Large intestine (tissue), 3 donors: ENCODE data around the gene GGTLC2. TPM values are rescaled to one million over a fixed set of nuclear protein-coding genes. Genes with fewer than 3 reads are reported as not detected.

Source experiments
- DNase-seq, 2 donors: peaks; one replicate each; pipeline versions ENCODE4 v3.0.0 to v3.0.0-alpha.2; 2013
- H3K27ac ChIP-seq: one replicate; pipeline ENCODE4 v1.5.1; 2013; ENCODE audit warnings: low read length
- H3K27me3 ChIP-seq: 2 replicates; pipeline ENCODE4 v1.6.1; 2013; ENCODE audit warnings: low read length; ENCODE audit not compliant: control insufficient read depth, insufficient read depth
- H3K36me3 ChIP-seq: 2 replicates; pipeline ENCODE4 v1.6.1; 2013; ENCODE audit warnings: low read length; ENCODE audit not compliant: control insufficient read depth, insufficient read depth
- H3K4me1 ChIP-seq: one replicate; pipeline ENCODE4 v1.6.1; 2013; ENCODE audit warnings: low read length; ENCODE audit not compliant: control insufficient read depth, insufficient read depth
- H3K4me3 ChIP-seq: one replicate; pipeline ENCODE4 v1.5.1; 2013; ENCODE audit warnings: low read length
- H3K9me3 ChIP-seq: one replicate; pipeline ENCODE4 v1.6.1; 2013; ENCODE audit warnings: mild to moderate bottlenecking, low read depth, low read length, moderate library complexity; ENCODE audit not compliant: control insufficient read depth
- WGBS: methylation state at CpG from one replicate; pipeline ENCODE4 v1.1.5; 2013; ENCODE audit warnings: low lambda C conversion rate; ENCODE audit not compliant: insufficient coverage; 5-methylcytosine and 5-hydroxymethylcytosine counted together
- polyA plus RNA-seq: library from polyadenylated mRNA; unstranded; fragments of 120-200 nt; gene quantifications from one replicate; pipeline ENCODE4 v1.2.1, GENCODE V29; 2013

The GGTLC2 gene
- polyA plus RNA-seq, 1 donor = not detected

GRCh38 chr22:22691716-22692701, 47.6 kb downstream of the GGTLC2 start:
- peak in 1 of 2 donors; percentile 33 for DNase-seq
- Histone ChIP-seq H3K4me3 (no peak overlapping the region), H3K36me3 (no peaks in the 10 kb centered on the region), H3K27me3 (no peaks in the 10 kb centered on the region), H3K4me1 (peaks cover 22% of the 10 kb centered on the region), H3K9me3 (no peaks in the 10 kb centered on the region), H3K27ac (no peak overlapping the region)
- no CpG with 5 or more reads among the region's 8 CpGs for WGBS

DNA sequence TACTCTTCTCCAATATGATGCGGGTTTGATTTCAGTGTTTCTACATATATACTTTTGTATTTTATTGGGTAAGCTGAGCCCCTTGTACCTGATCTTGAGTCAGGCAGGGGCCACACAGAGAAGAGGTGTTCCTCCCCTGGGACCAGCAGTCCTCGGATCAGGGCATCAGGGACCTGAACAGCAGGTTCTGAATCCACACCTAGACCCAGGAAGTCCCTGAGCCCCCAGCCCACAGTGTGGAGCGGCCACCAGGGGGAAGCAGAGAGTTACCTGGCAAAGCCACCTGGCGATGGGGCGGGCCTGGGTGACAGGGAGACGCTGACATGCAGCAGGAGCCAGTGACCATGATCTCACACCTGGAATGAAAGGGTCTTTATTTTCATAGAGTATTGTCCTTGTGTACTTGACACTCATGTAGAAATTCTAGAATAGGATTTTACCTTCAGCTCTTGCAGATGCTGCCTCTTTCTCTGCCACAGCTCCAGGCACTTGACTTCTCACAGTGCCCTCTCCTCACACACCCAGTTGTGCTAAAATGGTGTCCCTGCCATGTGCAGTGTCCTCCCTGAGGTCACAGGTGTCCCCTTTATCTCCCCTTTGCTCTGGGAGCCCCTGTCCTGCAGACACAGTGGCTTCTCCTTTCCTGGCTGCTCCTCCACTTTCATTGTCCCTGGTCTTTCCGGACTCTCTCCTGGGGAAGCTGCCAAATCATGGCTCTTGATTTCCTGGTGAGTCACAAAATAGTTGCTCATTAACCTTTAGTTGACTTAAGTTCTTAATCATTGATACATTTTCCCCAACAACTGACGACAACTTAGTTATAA, 48.5 kb downstream of the GGTLC2 start:
- Histone ChIP-seq H3K27ac (peak overlapping the region; percentile 41), H3K4me3 (no peak overlapping the region), H3K27me3 (no peaks in the 10 kb centered on the region), H3K4me1 (peaks cover 22% of the 10 kb centered on the region), H3K36me3 (no peaks in the 10 kb centered on the region), H3K9me3 (no peaks in the 10 kb centered on the region)
- WGBS = no CpG with 5 or more reads among the region's 8 CpGs
- peak; percentile 69 to 76 for DNase-seq

DNA sequence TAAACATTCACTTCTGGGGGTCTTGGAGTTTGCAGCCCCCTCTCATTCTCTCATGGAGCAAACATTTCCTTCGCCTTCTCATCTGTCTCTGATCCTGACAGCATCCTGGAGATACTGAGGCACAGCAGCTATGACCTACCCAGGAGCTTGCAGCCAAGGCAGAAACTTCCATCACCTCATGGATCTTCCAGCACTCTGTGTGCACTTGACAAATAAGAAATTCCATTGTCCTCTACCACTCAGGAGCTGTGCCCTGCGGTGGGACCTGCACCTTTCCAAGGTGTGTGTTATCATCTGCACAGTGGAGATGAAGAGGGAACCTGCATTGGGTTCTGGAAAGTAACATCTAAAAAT, 49.1 kb downstream of the GGTLC2 start:
- Histone ChIP-seq H3K4me1 (peaks cover 22% of the 10 kb centered on the region), H3K9me3 (no peaks in the 10 kb centered on the region), H3K36me3 (no peaks in the 10 kb centered on the region), H3K27me3 (no peaks in the 10 kb centered on the region), H3K4me3 (no peak overlapping the region), H3K27ac (no peak overlapping the region)
- WGBS = no CpG with 5 or more reads among the region's 2 CpGs
- no peak for DNase-seq

DNA sequence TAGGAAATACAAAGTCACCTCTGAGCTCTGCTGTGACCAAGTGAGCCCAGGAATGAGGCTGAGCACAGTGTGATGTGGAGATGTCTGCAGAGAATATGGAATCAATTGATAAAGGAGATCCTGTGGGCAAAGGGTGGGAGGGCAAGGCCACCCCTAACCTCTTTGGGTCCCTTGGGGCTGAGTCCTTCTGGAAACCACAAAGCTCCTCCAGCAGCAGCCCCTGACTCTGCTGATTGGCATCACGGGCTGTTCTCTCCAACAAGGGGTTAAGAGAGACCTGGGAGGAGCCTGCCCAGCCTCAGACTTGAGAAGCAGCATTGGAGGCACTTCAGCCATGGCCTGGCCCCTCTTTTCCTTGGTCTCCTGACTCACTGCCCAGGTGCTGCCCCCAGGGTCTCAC, 49.7 kb downstream of the GGTLC2 start:
- Histone ChIP-seq H3K27ac (no peak overlapping the region), H3K9me3 (no peaks in the 10 kb centered on the region), H3K4me3 (no peak overlapping the region), H3K36me3 (no peaks in the 10 kb centered on the region), H3K27me3 (no peaks in the 10 kb centered on the region), H3K4me1 (peaks cover 22% of the 10 kb centered on the region)
- WGBS = 83% methylated on average over 1 of the region's 1 CpG
- no peak for DNase-seq

- WGBS = no CpG with 5 or more reads among the region's 5 CpGs
- no peak for DNase-seq
- Histone ChIP-seq H3K9me3 (no peaks in the 10 kb centered on the region), H3K4me3 (no peak overlapping the region), H3K4me1 (peaks cover 22% of the 10 kb centered on the region), H3K27me3 (no peaks in the 10 kb centered on the region), H3K27ac (no peak overlapping the region), H3K36me3 (no peaks in the 10 kb centered on the region)
Measured at GRCh38 chr22:22696104-22696503, 51.7 kb downstream of the GGTLC2 start.

Other genes with a start within 250 kb of the GGTLC2 start
- gene ZNF280B, start 135.9 kb upstream of the GGTLC2 start, polyA plus RNA-seq = 2.3 TPM
- gene ZNF280A, start 124.3 kb upstream of the GGTLC2 start, polyA plus RNA-seq = not detected
- gene PRAME, start 85.3 kb upstream of the GGTLC2 start, polyA plus RNA-seq = not detected
- 0.16 TPM for gene IGLL5, start 243.2 kb downstream of the GGTLC2 start, polyA plus RNA-seq